ENCODE measurements around the gene ZNF12. TPM values are rescaled to one million over a fixed set of nuclear protein-coding genes. Genes with fewer than 3 reads are reported as not detected.
A peak's percentile ranks its signal among the peaks of the same experiment; 100 is the strongest.
"Not testable (repeated sequence)": the region's sequence is repeated elsewhere in the genome, so short reads cannot be mapped to it uniquely, and the experiment has no call there.

The ZNF12 gene
- 10 to 100 TPM; 19.4 to 25.6 (median 23.5) TPM for total RNA-seq

GRCh38 chr7:6706666-6707407 lies at the start of gene ZNF12:
TSS of gene ZNF12 (minus strand) at chr7:6706947. CDS start at chr7:6705173, 1,774 bp downstream.
- TF ChIP-seq POLR2AphosphoS5 (IDR thresholded peaks at IDR 0.05) (peak; percentile 91 to 97), EP300 (IDR thresholded peaks at IDR 0.05) (no peak), POLR2A (IDR thresholded peaks at IDR 0.05; ENCODE audit: low read depth) (no peak)
- TF ChIP-seq, protein P1, sequence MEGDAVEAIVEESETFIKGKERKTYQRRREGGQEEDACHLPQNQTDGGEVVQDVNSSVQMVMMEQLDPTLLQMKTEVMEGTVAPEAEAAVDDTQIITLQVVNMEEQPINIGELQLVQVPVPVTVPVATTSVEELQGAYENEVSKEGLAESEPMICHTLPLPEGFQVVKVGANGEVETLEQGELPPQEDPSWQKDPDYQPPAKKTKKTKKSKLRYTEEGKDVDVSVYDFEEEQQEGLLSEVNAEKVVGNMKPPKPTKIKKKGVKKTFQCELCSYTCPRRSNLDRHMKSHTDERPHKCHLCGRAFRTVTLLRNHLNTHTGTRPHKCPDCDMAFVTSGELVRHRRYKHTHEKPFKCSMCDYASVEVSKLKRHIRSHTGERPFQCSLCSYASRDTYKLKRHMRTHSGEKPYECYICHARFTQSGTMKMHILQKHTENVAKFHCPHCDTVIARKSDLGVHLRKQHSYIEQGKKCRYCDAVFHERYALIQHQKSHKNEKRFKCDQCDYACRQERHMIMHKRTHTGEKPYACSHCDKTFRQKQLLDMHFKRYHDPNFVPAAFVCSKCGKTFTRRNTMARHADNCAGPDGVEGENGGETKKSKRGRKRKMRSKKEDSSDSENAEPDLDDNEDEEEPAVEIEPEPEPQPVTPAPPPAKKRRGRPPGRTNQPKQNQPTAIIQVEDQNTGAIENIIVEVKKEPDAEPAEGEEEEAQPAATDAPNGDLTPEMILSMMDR (IDR thresholded peaks at IDR 0.05), result peak in 1 of 3 experiments; percentile 16
- Histone ChIP-seq H3K4me3 (peak within 1 kb of the TSS; percentile 88 to 100 (median 96)), H3K27ac (replicated peaks in 1 of 4) (peak within 1 kb of the TSS; percentile 89 to 94 (median 92)), H3K9me3 (peaks cover 0 to 3% (median 0%) of the 10 kb centered on the region in 4 donors), H3K36me3 (peaks cover 10 to 24% (median 16%) of the 10 kb centered on the region in 4 donors), H3K27me3 (no peaks in the 10 kb centered on the region), H3K4me1 (peaks cover 34 to 45% (median 37%) of the 10 kb centered on the region in 4 donors)
- 2% methylated on average over 50 of the region's 65 CpGs for WGBS
- intact Hi-C loops (cut with DNase I), result loop anchor here (5.0 kb wide), 1 partner anchor 70 kb away; the partner anchor contains the start of gene ZNF316
- peak; percentile 99 for DNase-seq (ENCODE audit: extremely low spot score)

GRCh38 chr7:6753964-6754363 lies 47.2 kb upstream of the ZNF12 start, which contains the start of gene RSPH10B2:
TSS of gene RSPH10B2 (plus strand) at chr7:6754103. CDS start at chr7:6757678, 3,575 bp downstream.
- intact Hi-C loops (cut with DNase I); DNase-seq (ENCODE audit: extremely low spot score): not testable (repeated sequence)

GRCh38 chr7:6750173-6750572 lies 43.4 kb upstream of the ZNF12 start:
- H3K4me1 ChIP-seq; DNase-seq (ENCODE audit: extremely low spot score); H3K27me3 ChIP-seq; intact Hi-C loops (cut with DNase I); H3K27ac ChIP-seq (replicated peaks in 1 of 4); H3K4me3 ChIP-seq; H3K9me3 ChIP-seq: not testable (repeated sequence)
- 97% methylated on average over 4 of the region's 6 CpGs for WGBS
- H3K36me3 ChIP-seq, result peaks cover 5 to 20% (median 18%) of the 10 kb centered on the region in 4 donors

More at GRCh38 chr7:6753964-6754363, 47.2 kb upstream of the ZNF12 start, which contains the start of gene RSPH10B2:
- H3K4me3 ChIP-seq, result peak within 1 kb of the TSS in 2 of 4 donors; percentile 16 to 29
- not testable (repeated sequence) for H3K27me3 ChIP-seq; H3K4me1 ChIP-seq; H3K36me3 ChIP-seq; H3K9me3 ChIP-seq; H3K27ac ChIP-seq (replicated peaks in 1 of 4)
- no CpG with 5 or more reads among the region's 38 CpGs for whole genome bisulfite sequencing

GRCh38 chr7:6749335-6749734 lies 42.6 kb upstream of the ZNF12 start:
- H3K36me3 ChIP-seq, result peaks cover 5 to 24% (median 18%) of the 10 kb centered on the region in 4 donors
- H3K4me3 ChIP-seq; DNase-seq (ENCODE audit: extremely low spot score); H3K27me3 ChIP-seq; intact Hi-C loops (cut with DNase I); H3K27ac ChIP-seq (replicated peaks in 1 of 4); H3K4me1 ChIP-seq; H3K9me3 ChIP-seq: not testable (repeated sequence)
- 90% methylated on average over 9 of the region's 12 CpGs for WGBS

DNA sequence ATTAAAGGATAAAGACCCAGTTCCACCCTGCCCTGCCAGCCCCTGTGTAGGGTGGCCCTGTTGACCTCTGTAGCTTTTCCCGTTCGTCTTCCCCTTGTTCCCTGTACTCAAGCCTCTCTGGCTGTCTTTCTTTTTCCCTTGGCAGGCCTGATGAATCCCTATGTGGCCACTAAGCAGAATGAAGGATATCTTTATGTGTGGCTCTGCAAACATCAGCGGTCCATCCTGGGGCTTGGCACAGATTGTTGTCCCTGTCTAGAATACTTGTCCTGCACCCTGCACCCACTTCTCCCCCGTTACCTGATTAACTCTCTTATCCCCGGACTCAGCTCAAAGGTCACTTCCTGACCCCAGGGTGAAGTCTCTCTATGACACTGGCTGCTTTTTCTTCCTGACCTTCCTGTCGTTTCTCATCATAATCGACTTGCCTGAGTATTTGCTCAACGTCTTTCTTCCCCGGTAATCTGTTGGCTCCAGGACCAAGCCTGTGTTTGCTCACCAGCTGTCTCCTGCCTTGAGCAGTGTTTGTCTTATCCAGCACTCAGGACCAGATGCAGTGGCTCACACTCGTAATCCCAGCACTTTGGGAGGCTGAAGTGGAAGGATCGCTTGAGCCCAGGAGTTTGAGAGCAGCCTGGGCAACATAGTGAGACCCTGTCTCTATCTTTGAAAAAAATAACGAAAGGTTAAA lies 37.8 kb upstream of the ZNF12 start:
- H3K4me3 ChIP-seq; intact Hi-C loops (cut with DNase I); H3K27me3 ChIP-seq; H3K9me3 ChIP-seq; DNase-seq (ENCODE audit: extremely low spot score); H3K4me1 ChIP-seq; H3K27ac ChIP-seq (replicated peaks in 1 of 4): not testable (repeated sequence)
- H3K36me3 ChIP-seq, result peaks cover 17 to 40% (median 27%) of the 10 kb centered on the region in 4 donors
- 78% methylated on average over 2 of the region's 12 CpGs for WGBS

DNA sequence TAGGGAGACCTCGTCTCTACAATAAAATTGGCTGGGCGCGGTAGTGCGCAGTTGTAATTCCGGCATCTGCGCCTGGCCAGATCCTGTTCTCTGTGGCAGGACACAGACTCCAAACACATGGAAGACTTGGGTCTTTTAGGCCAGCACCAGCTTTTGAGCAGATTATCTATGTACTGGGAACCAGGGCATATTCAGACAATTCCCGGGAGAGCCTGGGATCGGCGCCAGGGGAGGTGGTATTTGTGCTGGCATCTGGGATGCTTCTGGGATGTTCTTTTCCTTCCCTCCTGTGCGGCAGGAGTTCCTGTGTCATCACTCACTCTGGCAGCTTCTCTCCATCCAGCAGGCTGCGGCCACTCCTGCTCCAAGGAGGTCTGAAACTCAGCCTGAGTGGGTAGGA lies 31.7 kb upstream of the ZNF12 start:
- H3K36me3 ChIP-seq, result peaks cover 50 to 77% (median 62%) of the 10 kb centered on the region in 4 donors
- H3K4me3 ChIP-seq; H3K4me1 ChIP-seq; H3K9me3 ChIP-seq; H3K27ac ChIP-seq (replicated peaks in 1 of 4); H3K27me3 ChIP-seq; intact Hi-C loops (cut with DNase I); DNase-seq (ENCODE audit: extremely low spot score): not testable (repeated sequence)
- WGBS, result no CpG with 5 or more reads among the region's 11 CpGs

DNA sequence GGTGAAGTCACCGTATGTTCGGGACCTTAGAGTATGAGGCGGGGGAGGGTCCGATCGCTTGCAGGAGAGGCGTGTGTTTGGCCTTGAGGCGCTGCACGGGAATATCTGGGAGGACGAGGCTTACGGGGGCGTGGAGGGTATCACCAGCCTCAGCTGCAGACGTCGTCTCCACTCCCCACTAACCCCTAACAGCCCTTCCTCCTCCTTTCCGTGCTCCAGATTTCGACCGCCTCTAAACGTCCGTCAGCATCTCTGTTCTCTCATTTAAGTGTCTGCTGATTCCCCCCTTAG lies 23.5 kb upstream of the ZNF12 start:
- Histone ChIP-seq H3K27ac (replicated peaks in 1 of 4) (peak overlapping the region; percentile 84 to 88 (median 86)), H3K27me3 (no peaks in the 10 kb centered on the region), H3K4me3 (peak overlapping the region; percentile 82 to 91 (median 84)), H3K36me3 (peaks cover 20 to 34% (median 27%) of the 10 kb centered on the region in 4 donors), H3K4me1 (peaks cover 8 to 23% (median 21%) of the 10 kb centered on the region in 4 donors), H3K9me3 (no peaks in the 10 kb centered on the region)
- 0% methylated on average over 18 of the region's 18 CpGs for WGBS
- TF ChIP-seq POLR2AphosphoS5 (IDR thresholded peaks at IDR 0.05), result no peak
- no peak for TF ChIP-seq POLR2A (IDR thresholded peaks at IDR 0.05; ENCODE audit: low read depth)
- TF ChIP-seq EP300 (IDR thresholded peaks at IDR 0.05), result no peak
- TF ChIP-seq, protein P1 (IDR thresholded peaks at IDR 0.05), result no peak
- no peak for DNase-seq (ENCODE audit: extremely low spot score)
- intact Hi-C loops (cut with DNase I), result loop anchor here (2.0 kb wide), 1 partner anchor 93 kb away; the partner anchor contains the start of gene ZNF316
